ENCODE measurements around the gene TPGS1. TPM values are rescaled to one million over a fixed set of nuclear protein-coding genes. Genes with fewer than 3 reads are reported as not detected.
A peak's percentile ranks its signal among the peaks of the same experiment; 100 is the strongest.

The TPGS1 gene
- total and polyA plus RNA-seq, 2 experiments from 2014 or later: 56.2 to 67.1 TPM

GRCh38 chr19:492091-492531 is 15.2 kb upstream of the TPGS1 start:
- DNase-seq (ENCODE audit: low read depth in 1 of 2, low spot score in 1 of 2): no peak
- Histone ChIP-seq H3K9me3 (ENCODE audit: low read depth) (no peaks in the 10 kb centered on the region), H3K4me1 (ENCODE audit: low read depth) (peaks cover 5% of the 10 kb centered on the region), H3K27me3 (peaks cover 6% of the 10 kb centered on the region), H3K36me3 (no peaks in the 10 kb centered on the region), H3K4me3 (no peak overlapping the region), H3K27ac (no peak overlapping the region)
- TF ChIP-seq CTCF (IDR thresholded peaks at IDR 0.05; ENCODE audit: low read depth, low read length): no peak

GRCh38 chr19:493391-494170 is 13.7 kb upstream of the TPGS1 start:
- Histone ChIP-seq H3K27me3 (peaks cover 20% of the 10 kb centered on the region), H3K9me3 (ENCODE audit: low read depth) (no peaks in the 10 kb centered on the region), H3K4me3 (no peak overlapping the region), H3K4me1 (ENCODE audit: low read depth) (peaks cover 5% of the 10 kb centered on the region), H3K27ac (no peak overlapping the region), H3K36me3 (no peaks in the 10 kb centered on the region)
- no peak for TF ChIP-seq CTCF (IDR thresholded peaks at IDR 0.05; ENCODE audit: low read depth, low read length)
- DNase-seq (ENCODE audit: low read depth in 1 of 2, low spot score in 1 of 2): no peak

DNA sequence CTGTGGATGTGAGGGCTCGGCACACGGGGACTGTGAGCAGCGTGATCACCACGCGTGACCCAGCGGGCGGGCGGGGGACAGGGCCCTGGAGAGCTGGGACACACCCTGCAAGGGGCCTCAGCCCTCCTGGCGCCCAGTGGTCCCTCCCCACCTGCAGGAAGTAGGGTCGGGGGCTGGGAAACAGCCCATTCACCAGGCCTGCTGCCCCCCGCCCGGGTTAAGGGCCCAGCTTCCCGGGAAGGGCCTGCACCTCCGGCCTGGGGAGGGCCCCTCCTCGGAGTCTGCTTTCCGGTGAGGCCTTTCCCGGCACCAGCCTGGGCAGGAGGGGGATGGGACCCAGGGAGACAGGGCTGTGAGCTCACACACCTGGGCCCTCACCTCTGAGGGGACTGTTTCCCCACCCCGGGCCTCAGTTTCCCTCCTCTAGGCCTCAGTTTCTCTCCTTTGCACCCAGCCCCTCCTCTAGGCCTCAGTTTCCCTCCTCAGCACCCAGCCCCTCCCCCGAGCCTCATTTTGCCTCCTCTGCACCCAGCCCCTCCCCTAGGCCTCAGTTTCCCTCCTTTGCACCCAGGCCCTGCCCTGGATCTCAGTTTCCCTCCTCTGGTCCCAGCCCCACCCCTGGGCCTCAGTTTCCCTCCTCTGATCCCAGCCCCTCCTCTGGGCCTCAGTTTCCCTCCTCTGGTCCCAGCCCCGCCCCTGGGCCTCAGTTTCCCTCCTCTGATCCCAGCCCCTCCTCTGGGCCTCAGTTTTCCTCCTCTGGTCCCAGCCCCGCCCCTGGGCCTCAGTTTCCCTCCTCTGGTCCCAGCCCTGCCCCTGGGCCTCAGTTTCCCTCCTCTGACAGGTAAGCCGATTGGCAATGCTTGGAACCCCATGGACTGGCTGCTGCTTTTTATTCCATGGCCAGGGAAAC is 12.9 kb upstream of the TPGS1 start:
- no peak overlapping the region for H3K4me3 ChIP-seq
- H3K27me3 ChIP-seq: peaks cover 29% of the 10 kb centered on the region
- no peak for TF ChIP-seq CTCF (IDR thresholded peaks at IDR 0.05; ENCODE audit: low read depth, low read length)
- no peak for DNase-seq (ENCODE audit: low read depth in 1 of 2, low spot score in 1 of 2)
- H3K36me3 ChIP-seq: no peaks in the 10 kb centered on the region
- no peaks in the 10 kb centered on the region for H3K9me3 ChIP-seq (ENCODE audit: low read depth)
- no peak overlapping the region for H3K27ac ChIP-seq
- peaks cover 5% of the 10 kb centered on the region for H3K4me1 ChIP-seq (ENCODE audit: low read depth)

DNA sequence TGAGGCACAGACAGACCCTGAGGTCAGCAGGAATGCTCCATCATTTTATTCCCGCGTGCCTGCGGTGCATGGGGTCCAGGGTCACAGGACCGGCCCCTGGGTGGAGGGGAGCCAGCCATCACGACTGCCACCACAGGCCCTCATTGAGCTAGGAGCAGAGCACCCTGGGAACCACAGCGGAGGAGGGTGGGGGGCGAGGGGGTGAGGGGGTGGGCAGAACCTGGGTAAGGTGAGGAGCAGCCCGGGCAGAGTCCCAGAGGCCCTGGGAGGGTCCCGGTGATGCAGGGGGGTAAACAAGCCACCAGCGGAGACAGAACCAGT is 12.3 kb upstream of the TPGS1 start:
- no peak for TF ChIP-seq CTCF (IDR thresholded peaks at IDR 0.05; ENCODE audit: low read depth, low read length)
- H3K9me3 ChIP-seq (ENCODE audit: low read depth): no peaks in the 10 kb centered on the region
- H3K27me3 ChIP-seq: peaks cover 35% of the 10 kb centered on the region
- H3K36me3 ChIP-seq: no peaks in the 10 kb centered on the region
- DNase-seq (ENCODE audit: low read depth in 1 of 2, low spot score in 1 of 2): no peak
- no peak overlapping the region for H3K27ac ChIP-seq
- no peak overlapping the region for H3K4me3 ChIP-seq
- H3K4me1 ChIP-seq (ENCODE audit: low read depth): peaks cover 1% of the 10 kb centered on the region

GRCh38 chr19:495402-496111 is 11.7 kb upstream of the TPGS1 start:
- DNase-seq (ENCODE audit: low read depth in 1 of 2, low spot score in 1 of 2): peak in 1 of 2 donors; percentile 49
- H3K27ac ChIP-seq: no peak overlapping the region
- TF ChIP-seq CTCF (IDR thresholded peaks at IDR 0.05; ENCODE audit: low read depth, low read length): peak; percentile 77
- no peaks in the 10 kb centered on the region for H3K4me1 ChIP-seq (ENCODE audit: low read depth)
- no peaks in the 10 kb centered on the region for H3K36me3 ChIP-seq
- no peaks in the 10 kb centered on the region for H3K9me3 ChIP-seq (ENCODE audit: low read depth)
- H3K4me3 ChIP-seq: no peak overlapping the region
- H3K27me3 ChIP-seq: peaks cover 40% of the 10 kb centered on the region

Data from cardiac muscle cell (in vitro differentiated cells and primary cell).